Tibial artery (tissue), 4 donors: ENCODE measurements around the gene SLC25A39.

Source experiments
- DNase-seq, 2 donors: peaks; one replicate each; pipeline ENCODE4 v3.0.0-alpha.2; 2019
- H3K27ac ChIP-seq, 2 donors: fragments of 200-600 bp; sonication (generic) in 1 of 2; 1 replicate in 1 of 2; 2 replicates in 1 of 2; pipeline ENCODE4 v1.5.1; 2018 to 2019; ENCODE audit warnings: mild to moderate bottlenecking in 1 of 2
- H3K27me3 ChIP-seq, 2 donors: fragments of 200-600 bp; sonication (generic) in 1 of 2; one replicate each; pipeline versions ENCODE4 v1.5.1 to v1.6.0; 2016 to 2019
- H3K36me3 ChIP-seq, 3 donors: fragments of 200-600 bp; sonication (generic) in 2 of 3; one replicate each; pipeline ENCODE4 v1.5.1; 2016 to 2019; ENCODE audit warnings: mild to moderate bottlenecking in 2 of 3
- H3K4me1 ChIP-seq, 4 donors: fragments of 200-600 bp; sonication (generic) in 2 of 4; 1 replicate in 3 of 4; 2 replicates in 1 of 4; pipeline ENCODE4 v1.5.1; 2016 to 2019
- H3K4me3 ChIP-seq, 2 donors: fragments of 200-600 bp; sonication (generic) in 1 of 2; 1 replicate in 1 of 2; 2 replicates in 1 of 2; pipeline ENCODE4 v1.5.1; 2018 to 2019; ENCODE audit warnings: mild to moderate bottlenecking in 2 of 2
- H3K9me3 ChIP-seq, 3 donors: fragments of 200-600 bp; sonication (generic) in 1 of 3; one replicate each; pipeline ENCODE4 v1.5.1; 2016 to 2019
- intact Hi-C: fragments of 100-400 bp; cut with DNase I; formaldehyde crosslinking; loops from one replicate; pipeline ENCODE4 v1.15.0; 2023; ENCODE audit warnings: low total_unique reads
- TF ChIP-seq, protein P1 (sequence below), 2 experiments: fragments of 200-600 bp in 1 of 2; fragments of 450-650 bp in 1 of 2; IDR thresholded peaks; one replicate each; pipeline ENCODE4 v1.5.1; 2017 to 2019; ENCODE audit warnings: antibody characterized with exemption in 2 of 2, mild to moderate bottlenecking in 1 of 2, moderate library complexity in 1 of 2

SLC25A39 gene

DNA sequence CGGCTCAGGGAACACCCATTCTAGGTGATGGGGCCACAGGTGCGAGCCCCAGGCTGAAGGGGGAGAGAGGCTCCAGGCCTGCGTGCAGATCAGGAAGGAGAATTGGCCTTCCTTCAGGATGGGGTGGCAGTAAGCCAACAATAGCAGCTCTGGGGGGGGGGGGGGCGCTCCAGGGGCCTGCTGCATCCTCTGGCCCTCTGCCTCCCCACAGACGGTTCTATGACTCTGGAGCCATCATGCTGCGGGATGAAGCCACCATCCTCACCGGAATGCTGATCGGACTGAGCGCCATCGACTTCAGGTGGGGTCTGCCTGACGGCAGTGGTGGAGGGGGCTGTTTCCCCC lies 10.1 kb downstream of the SLC25A39 start:
- TF ChIP-seq, protein P1, sequence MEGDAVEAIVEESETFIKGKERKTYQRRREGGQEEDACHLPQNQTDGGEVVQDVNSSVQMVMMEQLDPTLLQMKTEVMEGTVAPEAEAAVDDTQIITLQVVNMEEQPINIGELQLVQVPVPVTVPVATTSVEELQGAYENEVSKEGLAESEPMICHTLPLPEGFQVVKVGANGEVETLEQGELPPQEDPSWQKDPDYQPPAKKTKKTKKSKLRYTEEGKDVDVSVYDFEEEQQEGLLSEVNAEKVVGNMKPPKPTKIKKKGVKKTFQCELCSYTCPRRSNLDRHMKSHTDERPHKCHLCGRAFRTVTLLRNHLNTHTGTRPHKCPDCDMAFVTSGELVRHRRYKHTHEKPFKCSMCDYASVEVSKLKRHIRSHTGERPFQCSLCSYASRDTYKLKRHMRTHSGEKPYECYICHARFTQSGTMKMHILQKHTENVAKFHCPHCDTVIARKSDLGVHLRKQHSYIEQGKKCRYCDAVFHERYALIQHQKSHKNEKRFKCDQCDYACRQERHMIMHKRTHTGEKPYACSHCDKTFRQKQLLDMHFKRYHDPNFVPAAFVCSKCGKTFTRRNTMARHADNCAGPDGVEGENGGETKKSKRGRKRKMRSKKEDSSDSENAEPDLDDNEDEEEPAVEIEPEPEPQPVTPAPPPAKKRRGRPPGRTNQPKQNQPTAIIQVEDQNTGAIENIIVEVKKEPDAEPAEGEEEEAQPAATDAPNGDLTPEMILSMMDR (IDR thresholded peaks at IDR 0.05), result no peak
- Histone ChIP-seq H3K4me3 (no peak overlapping the region), H3K36me3 (peaks cover 0 to 5% (median 5%) of the 10 kb centered on the region in 3 donors), H3K27ac (no peak overlapping the region), H3K9me3 (no peaks in the 10 kb centered on the region), H3K4me1 (peaks cover 0 to 13% (median 12%) of the 10 kb centered on the region in 4 donors), H3K27me3 (peaks cover 0 to 81% of the 10 kb centered on the region in 2 donors)
- DNase-seq, result no peak
- intact Hi-C loops, result no loop called here

DNA sequence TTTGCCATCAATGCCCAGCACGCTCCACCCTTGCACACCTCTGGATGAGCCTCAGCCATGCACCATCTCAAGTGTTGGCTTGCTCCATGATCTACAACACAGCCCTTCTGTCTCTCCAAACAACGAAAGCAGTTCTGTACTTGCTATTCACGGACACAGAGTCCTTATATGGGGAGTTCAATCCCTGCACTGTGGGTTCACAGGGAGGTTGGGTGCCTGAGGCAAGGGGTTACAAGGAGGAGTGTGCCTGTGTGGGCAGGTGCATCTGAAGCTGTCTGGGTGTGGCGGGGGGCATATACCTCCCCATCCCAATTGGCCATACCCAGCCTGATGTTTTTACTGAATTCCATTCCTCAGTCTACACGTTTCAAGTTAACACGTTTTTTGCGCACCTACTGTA lies 10.6 kb downstream of the SLC25A39 start:
- intact Hi-C loops, result no loop called here
- peaks cover 0 to 81% of the 10 kb centered on the region in 2 donors for H3K27me3 ChIP-seq
- TF ChIP-seq, protein P1 (IDR thresholded peaks at IDR 0.05), result no peak

DNA sequence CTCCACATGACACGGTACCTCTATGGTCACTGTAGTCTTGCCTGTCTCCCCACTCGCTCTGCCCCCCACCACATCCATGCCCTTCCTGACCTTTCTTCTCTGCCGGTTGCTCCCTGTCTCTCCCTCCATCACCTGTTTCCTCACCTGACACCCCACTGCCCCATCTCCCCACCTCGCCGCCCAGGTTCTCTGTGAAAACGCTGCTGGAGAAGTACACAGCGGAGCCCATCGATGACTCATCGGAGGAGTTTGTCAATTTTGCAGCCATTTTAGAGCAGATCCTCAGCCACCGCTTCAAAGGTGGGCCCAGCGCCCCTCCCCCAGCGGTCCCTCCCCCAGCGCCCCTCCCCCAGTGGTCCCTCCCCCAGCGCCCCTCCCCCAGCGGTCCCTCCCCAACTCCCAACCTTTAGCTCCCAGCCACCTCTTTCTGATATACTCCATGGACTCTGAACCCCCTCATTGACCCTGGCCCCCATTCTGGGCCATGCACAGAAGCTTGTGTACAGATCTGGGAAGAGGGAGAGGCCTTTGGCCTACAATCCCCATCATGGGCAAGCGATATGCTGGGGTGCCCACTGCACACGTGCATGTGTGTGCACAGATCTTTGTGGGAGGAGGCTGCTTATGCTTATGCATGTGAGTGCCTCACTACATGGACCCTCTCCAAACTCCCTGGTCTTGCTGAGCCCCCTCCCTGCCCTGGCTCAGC lies 12.1 kb downstream of the SLC25A39 start:
- H3K27me3 ChIP-seq, result peaks cover 0 to 74% of the 10 kb centered on the region in 2 donors
- no peak overlapping the region for H3K4me3 ChIP-seq
- H3K36me3 ChIP-seq, result no peaks in the 10 kb centered on the region
- peaks cover 0 to 31% (median 27%) of the 10 kb centered on the region in 4 donors for H3K4me1 ChIP-seq
- intact Hi-C loops, result no loop called here
- no peak for DNase-seq
- H3K27ac ChIP-seq, result no peak overlapping the region
- H3K9me3 ChIP-seq, result no peaks in the 10 kb centered on the region
- TF ChIP-seq, protein P1 (IDR thresholded peaks at IDR 0.05), result no peak

More for the DNA sequence above, 10.6 kb downstream of the SLC25A39 start:
- no peak overlapping the region for H3K4me3 ChIP-seq
- H3K9me3 ChIP-seq, result no peaks in the 10 kb centered on the region
- H3K36me3 ChIP-seq, result peaks cover 0 to under 1% (median under 1%) of the 10 kb centered on the region in 3 donors
- no peak overlapping the region for H3K27ac ChIP-seq
- H3K4me1 ChIP-seq, result peaks cover 0 to 16% (median 12%) of the 10 kb centered on the region in 4 donors
- no peak for DNase-seq

DNA sequence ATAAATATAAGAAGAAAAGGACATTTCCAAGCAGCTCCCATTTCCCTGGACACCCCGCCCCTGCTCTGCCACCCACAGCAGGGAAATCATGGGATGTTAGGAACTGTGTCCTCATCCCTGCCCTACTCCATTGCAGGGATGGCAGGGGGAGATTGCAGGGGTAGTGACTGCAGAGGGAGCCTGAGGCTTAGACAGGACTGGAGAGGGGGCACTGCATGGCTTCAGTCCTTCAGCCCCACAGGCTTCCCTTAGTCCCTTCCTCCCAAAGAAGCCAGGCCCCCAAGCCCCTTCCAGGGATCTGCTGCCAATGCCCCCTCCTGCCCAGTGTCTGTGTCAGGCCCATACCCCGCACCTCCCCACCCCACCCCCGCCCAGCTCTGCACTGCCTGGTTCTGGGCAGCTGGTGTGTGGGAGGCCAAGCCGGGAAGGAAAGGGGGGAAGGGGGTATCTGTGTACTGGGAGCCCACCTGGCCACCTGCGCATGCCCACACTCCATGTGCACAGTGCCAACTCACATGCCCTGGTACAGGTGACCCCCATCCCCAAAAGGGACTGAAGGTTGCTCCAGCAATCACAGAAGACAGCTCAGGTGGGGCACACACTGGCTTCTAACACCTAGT lies 13.0 kb downstream of the SLC25A39 start:
- no peaks in the 10 kb centered on the region for H3K9me3 ChIP-seq
- peaks cover 0 to 75% of the 10 kb centered on the region in 2 donors for H3K27me3 ChIP-seq
- intact Hi-C loops, result no loop called here
- H3K4me1 ChIP-seq, result peaks cover 0 to 34% (median 29%) of the 10 kb centered on the region in 4 donors
- H3K4me3 ChIP-seq, result no peak overlapping the region
- TF ChIP-seq, protein P1 (IDR thresholded peaks at IDR 0.05), result no peak
- DNase-seq, result no peak
- no peaks in the 10 kb centered on the region for H3K36me3 ChIP-seq
- H3K27ac ChIP-seq, result no peak overlapping the region

DNA sequence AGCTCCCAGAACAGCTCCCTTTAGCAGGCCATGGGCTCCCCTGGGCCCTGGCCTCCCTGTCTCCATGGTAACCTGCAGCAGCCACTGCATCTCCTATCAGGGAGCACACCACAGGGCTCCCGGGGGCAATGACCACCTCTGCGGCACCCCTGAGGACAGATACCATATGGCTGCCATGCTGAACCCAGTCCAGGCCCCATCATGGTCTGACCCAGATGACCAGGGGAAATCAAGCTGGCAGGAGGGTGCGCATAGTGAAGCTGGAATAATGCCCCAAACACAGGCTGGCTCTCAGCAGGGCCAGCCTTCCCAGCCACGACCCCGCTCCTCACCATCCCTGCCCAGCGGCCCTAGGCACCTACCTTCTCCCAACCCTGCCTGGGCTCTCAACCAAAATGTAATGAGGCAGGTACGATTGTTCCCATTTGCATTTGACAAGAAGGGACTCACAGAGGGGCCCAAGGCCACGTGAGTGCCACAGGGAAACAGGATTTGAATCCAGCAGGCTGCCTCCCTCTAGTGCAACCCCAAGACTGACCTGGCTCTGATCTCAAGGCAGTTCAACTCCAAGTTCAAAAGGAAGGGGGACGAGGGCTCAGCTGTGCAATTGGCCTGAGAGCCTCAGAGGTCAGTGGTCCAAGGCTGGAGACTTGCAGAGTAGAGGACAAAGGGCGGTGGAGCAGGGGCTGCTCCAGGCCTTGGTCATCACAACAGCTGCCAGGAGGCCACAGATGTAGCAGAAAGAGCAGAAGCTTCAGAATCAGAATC lies 13.8 kb downstream of the SLC25A39 start:
- Histone ChIP-seq H3K27ac (no peak overlapping the region), H3K9me3 (no peaks in the 10 kb centered on the region), H3K4me1 (peaks cover 0 to 34% (median 29%) of the 10 kb centered on the region in 4 donors), H3K4me3 (no peak overlapping the region), H3K36me3 (no peaks in the 10 kb centered on the region), H3K27me3 (peaks cover 0 to 73% of the 10 kb centered on the region in 2 donors)
- intact Hi-C loops, result no loop called here
- DNase-seq, result no peak
- TF ChIP-seq, protein P1 (IDR thresholded peaks at IDR 0.05), result no peak
